ENCODE measurements around the gene MAGED2. TPM values are rescaled to one million over a fixed set of nuclear protein-coding genes. Genes with fewer than 3 reads are reported as not detected.
"Not testable (repeated sequence)": the region's sequence is repeated elsewhere in the genome, so short reads cannot be mapped to it uniquely, and the experiment has no call there.

Gene MAGED2
- total RNA-seq, 1 experiment from 2014 or later: 32.4 TPM

GRCh38 chrX:54786967-54787366, 20.6 kb upstream of the MAGED2 start (continued):
- TF ChIP-seq, protein P1, sequence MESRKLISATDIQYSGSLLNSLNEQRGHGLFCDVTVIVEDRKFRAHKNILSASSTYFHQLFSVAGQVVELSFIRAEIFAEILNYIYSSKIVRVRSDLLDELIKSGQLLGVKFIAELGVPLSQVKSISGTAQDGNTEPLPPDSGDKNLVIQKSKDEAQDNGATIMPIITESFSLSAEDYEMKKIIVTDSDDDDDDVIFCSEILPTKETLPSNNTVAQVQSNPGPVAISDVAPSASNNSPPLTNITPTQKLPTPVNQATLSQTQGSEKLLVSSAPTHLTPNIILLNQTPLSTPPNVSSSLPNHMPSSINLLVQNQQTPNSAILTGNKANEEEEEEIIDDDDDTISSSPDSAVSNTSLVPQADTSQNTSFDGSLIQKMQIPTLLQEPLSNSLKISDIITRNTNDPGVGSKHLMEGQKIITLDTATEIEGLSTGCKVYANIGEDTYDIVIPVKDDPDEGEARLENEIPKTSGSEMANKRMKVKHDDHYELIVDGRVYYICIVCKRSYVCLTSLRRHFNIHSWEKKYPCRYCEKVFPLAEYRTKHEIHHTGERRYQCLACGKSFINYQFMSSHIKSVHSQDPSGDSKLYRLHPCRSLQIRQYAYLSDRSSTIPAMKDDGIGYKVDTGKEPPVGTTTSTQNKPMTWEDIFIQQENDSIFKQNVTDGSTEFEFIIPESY (IDR thresholded peaks at IDR 0.05; ENCODE audit: extremely low read depth, insufficient replicate concordance, low read length): no peak
- TF ChIP-seq POLR2A (IDR thresholded peaks at IDR 0.05; ENCODE audit: borderline replicate concordance, extremely low read depth, insufficient read depth, insufficient read length) (no peak), CBX3 (IDR thresholded peaks at IDR 0.05; ENCODE audit: low read depth) (no peak)

DNA sequence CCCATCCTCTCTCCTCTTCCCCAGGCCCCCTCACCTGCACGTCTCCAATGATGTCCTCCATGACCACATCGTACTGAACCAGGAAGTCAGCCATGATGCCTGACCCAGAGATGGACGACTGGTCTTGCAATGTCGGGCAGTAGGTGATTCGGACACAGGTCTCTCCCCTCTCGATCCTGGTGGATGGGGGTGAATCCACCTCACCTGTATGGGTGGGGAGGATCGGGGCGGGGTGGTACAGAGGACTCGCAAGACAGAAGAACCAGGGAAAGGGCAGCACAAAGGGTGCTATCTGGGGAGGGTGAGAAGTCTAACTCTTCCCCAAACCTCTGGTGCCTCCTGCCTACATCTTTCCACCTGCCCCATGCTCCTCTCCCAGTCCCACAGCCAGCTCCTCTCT, 19.1 kb upstream of the MAGED2 start:
- Histone ChIP-seq H3K79me2 (ENCODE audit: insufficient read depth, low read length) (no peaks in the 10 kb centered on the region), H3K27me3 (ENCODE audit: insufficient read depth, low read length) (no peaks in the 10 kb centered on the region), H3K4me3 (replicated peaks in 1 of 2; ENCODE audit: low read depth in 1 of 2, low read length in 2 of 2) (no peak overlapping the region), H3K4me1 (ENCODE audit: control insufficient read depth in 1 of 2, insufficient read depth in 2 of 2, low read length in 2 of 2) (no peaks in the 10 kb centered on the region), H3K27ac (ENCODE audit: low read depth, low read length) (no peak overlapping the region), H2AFZ (ENCODE audit: low read depth, low read length, poor library complexity, severe bottlenecking) (no peak overlapping the region), H3K36me3 (ENCODE audit: control insufficient read depth in 1 of 2, insufficient read depth in 2 of 2, low read length in 2 of 2) (no peaks in the 10 kb centered on the region), H3K9ac (ENCODE audit: low read length) (no peak overlapping the region), H3K9me3 (ENCODE audit: control insufficient read depth in 1 of 2, insufficient read depth in 1 of 2, low read depth in 1 of 2, low read length in 2 of 2) (no peaks in the 10 kb centered on the region), H3K4me2 (ENCODE audit: low read length) (no peak overlapping the region), H3K9me2 (ENCODE audit: insufficient read depth) (no peaks in the 10 kb centered on the region), H4K20me1 (ENCODE audit: insufficient read depth) (no peaks in the 10 kb centered on the region)
- TF ChIP-seq JUND (IDR thresholded peaks at IDR 0.05) (no peak), POLR2A (IDR thresholded peaks at IDR 0.05; ENCODE audit: borderline replicate concordance, extremely low read depth, insufficient read depth, insufficient read length) (no peak), EZH2phosphoT487 (IDR thresholded peaks at IDR 0.05; ENCODE audit: borderline replicate concordance) (no peak), MAX (IDR thresholded peaks at IDR 0.05) (no peak), EZH2 (IDR thresholded peaks at IDR 0.05) (no peak), SIN3A (IDR thresholded peaks at IDR 0.05; ENCODE audit: low read depth) (no peak), SRF (IDR thresholded peaks at IDR 0.05; ENCODE audit: low read depth) (no peak)
- intact Hi-C loops (cut with micrococcal nuclease): loop anchor here (5.0 kb wide), 1 partner anchor 541 kb away; no protein-coding TSS in a partner anchor
- DNase-seq (ENCODE audit: low read depth, low spot score): no peak
- ChIA-PET RAD21 (ENCODE audit: low non-redundant PET in 1 of 2, low total read pairs in 2 of 2, uncharacterized antibody in 2 of 2, unreplicated experiment in 2 of 2) (no interaction called here), POLR2A (no interaction called here), CTCF (no interaction called here)
- no TSS peak for BruUV-seq (replicated peaks)
- ATAC-seq: no peak

- BruUV-seq (replicated peaks); H3K4me2 ChIP-seq (ENCODE audit: low read length); POLR2A ChIA-PET; H3K27ac ChIP-seq (ENCODE audit: low read depth, low read length); DNase-seq (ENCODE audit: low read depth, low spot score); H3K36me3 ChIP-seq (ENCODE audit: control insufficient read depth in 1 of 2, insufficient read depth in 2 of 2, low read length in 2 of 2); H3K79me2 ChIP-seq (ENCODE audit: insufficient read depth, low read length); H3K9ac ChIP-seq (ENCODE audit: low read length); H4K20me1 ChIP-seq (ENCODE audit: insufficient read depth); CTCF ChIA-PET; ATAC-seq; RAD21 ChIA-PET (ENCODE audit: low non-redundant PET in 1 of 2, low total read pairs in 2 of 2, uncharacterized antibody in 2 of 2, unreplicated experiment in 2 of 2); H3K4me1 ChIP-seq (ENCODE audit: control insufficient read depth in 1 of 2, insufficient read depth in 2 of 2, low read length in 2 of 2); H3K9me3 ChIP-seq (ENCODE audit: control insufficient read depth in 1 of 2, insufficient read depth in 1 of 2, low read depth in 1 of 2, low read length in 2 of 2); H2AFZ ChIP-seq (ENCODE audit: low read depth, low read length, poor library complexity, severe bottlenecking); H3K27me3 ChIP-seq (ENCODE audit: insufficient read depth, low read length); H3K9me2 ChIP-seq (ENCODE audit: insufficient read depth); H3K4me3 ChIP-seq (replicated peaks in 1 of 2; ENCODE audit: low read depth in 1 of 2, low read length in 2 of 2): not testable (repeated sequence)
- intact Hi-C loops (cut with micrococcal nuclease): loop anchor here (5.0 kb wide), 1 partner anchor 542 kb away; no protein-coding TSS in a partner anchor
Measured at GRCh38 chrX:54789405-54789804, 18.1 kb upstream of the MAGED2 start.

All from HCT116 (cell line).